GM12864 (cell line): Measurements from ENCODE around the gene CFAP141.

Experiments
- DNase-seq: peaks from one replicate; pipeline ENCODE4 v3.0.0-alpha.2; 2011; ENCODE audit warnings: low read depth
- H3K4me3 ChIP-seq: 2 replicates; pipeline ENCODE4 v1.5.1; 2011; ENCODE audit warnings: mild to moderate bottlenecking, low read depth, low read length, control low read depth
- TF ChIP-seq, protein P1 (sequence below): IDR thresholded peaks from 2 replicates; pipeline ENCODE4 v1.5.1; 2011; ENCODE audit warnings: low read depth, mild to moderate bottlenecking, moderate library complexity, low read length, control low read depth, inconsistent platforms; ENCODE audit errors: missing control alignments

CFAP141 gene

DNA sequence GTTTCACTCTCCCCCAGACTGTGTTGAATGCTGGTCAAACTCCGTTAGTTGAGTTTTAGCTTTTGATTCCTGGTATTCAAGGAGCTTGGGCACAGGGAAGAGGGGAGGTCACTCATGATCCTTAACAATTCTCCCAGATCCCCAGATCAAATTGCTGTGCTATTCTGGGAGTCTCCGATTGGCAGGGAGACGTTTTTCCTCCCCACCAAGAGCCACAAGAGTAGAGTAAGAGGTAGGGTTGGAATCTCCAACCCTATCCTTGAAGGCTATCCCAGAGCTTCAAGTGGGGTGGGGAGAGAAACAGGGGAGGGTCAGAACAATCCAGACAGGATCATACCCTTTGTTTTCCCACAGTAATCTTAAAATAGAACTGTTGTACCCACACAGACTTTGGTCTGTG lies 13.7 kb downstream of the CFAP141 start:
- DNase-seq = no peak
- no peak overlapping the region for H3K4me3 ChIP-seq
- TF ChIP-seq, protein P1, sequence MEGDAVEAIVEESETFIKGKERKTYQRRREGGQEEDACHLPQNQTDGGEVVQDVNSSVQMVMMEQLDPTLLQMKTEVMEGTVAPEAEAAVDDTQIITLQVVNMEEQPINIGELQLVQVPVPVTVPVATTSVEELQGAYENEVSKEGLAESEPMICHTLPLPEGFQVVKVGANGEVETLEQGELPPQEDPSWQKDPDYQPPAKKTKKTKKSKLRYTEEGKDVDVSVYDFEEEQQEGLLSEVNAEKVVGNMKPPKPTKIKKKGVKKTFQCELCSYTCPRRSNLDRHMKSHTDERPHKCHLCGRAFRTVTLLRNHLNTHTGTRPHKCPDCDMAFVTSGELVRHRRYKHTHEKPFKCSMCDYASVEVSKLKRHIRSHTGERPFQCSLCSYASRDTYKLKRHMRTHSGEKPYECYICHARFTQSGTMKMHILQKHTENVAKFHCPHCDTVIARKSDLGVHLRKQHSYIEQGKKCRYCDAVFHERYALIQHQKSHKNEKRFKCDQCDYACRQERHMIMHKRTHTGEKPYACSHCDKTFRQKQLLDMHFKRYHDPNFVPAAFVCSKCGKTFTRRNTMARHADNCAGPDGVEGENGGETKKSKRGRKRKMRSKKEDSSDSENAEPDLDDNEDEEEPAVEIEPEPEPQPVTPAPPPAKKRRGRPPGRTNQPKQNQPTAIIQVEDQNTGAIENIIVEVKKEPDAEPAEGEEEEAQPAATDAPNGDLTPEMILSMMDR = no peak

DNA sequence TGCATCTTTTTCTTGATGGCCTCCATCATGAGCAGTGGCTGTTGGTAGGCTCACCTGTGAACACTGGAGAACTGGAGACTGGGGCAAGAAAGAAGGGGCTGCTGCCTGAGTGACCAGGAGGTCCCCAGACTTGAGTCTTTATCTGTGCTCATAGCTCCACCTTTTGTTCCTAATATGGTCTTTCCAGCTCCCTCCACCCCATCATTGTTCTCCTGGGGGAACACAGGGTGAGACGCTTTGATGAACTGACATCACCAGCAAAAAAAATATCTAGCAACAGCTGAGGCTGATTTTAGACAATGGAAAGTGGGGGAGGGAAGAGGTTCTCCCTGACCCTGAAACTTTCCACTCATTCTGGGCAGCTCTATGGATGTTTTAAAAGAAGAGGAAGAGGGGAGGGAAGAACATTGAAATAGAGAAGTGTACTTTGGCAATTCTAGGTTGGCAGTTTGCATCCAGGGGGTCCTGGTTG lies 14.1 kb downstream of the CFAP141 start, which contains the start of gene TPM3:
TPM3 (minus strand) TSS at position 111 of the 472 bp plus-strand sequence; CDS start at position 29, 82 bp downstream.
- TF ChIP-seq, protein P1 = no peak
- H3K4me3 ChIP-seq = no peak within 1 kb of the TSS
- no peak for DNase-seq

DNA sequence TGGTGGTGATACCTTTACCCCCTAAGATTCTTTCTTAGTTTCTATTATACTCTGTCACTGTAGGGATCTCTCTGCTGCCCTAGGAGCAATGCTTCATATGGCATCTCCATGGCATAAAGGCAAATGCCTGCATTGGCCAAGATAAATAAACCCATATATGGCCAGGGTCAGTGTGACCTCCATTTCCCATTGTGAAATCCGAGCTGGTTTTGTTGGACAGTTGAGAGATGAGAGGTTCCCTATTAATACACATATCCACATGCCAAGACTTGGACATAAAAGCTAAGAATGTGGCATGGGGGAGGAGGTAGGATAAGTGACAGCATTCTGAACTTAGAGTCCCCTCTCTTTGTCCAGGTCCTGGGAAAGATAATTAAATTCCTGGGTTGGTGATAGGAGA lies 15.6 kb downstream of the CFAP141 start:
- DNase-seq = no peak
- TF ChIP-seq, protein P1 = no peak
- no peak overlapping the region for H3K4me3 ChIP-seq

DNA sequence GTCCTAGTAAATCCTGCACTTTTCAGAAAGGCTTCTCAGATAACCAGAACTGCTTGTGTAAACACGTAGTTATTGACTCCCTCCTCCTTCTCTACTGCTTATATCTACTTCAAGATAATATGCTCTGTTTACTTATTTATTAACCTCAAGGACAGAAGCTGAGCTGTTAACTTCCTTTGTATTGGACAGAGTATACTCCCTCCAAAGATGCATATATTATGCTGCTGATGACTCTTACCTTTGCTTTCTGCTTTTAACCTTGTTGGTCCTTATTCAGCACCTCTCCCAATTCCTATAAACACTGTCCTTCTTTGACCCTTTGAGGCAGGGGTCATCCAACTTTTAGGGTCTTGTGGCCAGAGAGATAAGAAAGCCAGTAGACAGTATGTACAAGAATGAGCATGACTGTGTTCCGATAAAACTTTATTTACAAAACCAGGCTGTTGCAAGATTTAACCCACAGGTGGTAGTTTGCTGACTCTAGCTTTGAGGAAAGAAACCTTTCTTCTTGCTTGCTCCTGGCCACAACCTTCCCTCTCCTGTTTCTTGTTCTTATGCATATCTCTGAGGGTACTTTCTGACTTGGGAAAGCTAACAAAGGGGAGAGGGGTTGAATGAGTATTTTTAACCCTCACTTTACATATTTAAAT lies 19.2 kb downstream of the CFAP141 start:
- no peak overlapping the region for H3K4me3 ChIP-seq
- no peak for DNase-seq
- TF ChIP-seq, protein P1 = no peak

DNA sequence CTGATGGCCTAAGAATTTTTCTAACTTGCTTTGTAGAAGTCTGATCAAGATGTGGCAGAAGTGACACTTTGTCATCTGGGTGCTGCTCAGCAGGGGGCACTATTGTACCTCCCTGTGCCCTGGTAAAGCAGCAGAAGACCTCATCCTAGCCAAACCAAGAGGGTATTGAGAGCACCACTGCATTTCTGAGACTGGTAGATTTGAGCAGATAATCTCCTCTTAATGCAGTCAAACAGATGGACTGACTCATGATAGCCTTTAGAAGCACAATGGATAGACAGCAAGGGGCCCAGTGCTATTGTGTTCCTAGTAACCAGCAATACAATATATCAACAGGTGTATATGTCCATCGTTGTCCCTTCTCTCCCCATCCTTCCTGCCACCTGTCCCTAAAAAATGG lies 20.0 kb downstream of the CFAP141 start:
- no peak overlapping the region for H3K4me3 ChIP-seq
- TF ChIP-seq, protein P1 = peak; percentile 75
- no peak for DNase-seq

DNA sequence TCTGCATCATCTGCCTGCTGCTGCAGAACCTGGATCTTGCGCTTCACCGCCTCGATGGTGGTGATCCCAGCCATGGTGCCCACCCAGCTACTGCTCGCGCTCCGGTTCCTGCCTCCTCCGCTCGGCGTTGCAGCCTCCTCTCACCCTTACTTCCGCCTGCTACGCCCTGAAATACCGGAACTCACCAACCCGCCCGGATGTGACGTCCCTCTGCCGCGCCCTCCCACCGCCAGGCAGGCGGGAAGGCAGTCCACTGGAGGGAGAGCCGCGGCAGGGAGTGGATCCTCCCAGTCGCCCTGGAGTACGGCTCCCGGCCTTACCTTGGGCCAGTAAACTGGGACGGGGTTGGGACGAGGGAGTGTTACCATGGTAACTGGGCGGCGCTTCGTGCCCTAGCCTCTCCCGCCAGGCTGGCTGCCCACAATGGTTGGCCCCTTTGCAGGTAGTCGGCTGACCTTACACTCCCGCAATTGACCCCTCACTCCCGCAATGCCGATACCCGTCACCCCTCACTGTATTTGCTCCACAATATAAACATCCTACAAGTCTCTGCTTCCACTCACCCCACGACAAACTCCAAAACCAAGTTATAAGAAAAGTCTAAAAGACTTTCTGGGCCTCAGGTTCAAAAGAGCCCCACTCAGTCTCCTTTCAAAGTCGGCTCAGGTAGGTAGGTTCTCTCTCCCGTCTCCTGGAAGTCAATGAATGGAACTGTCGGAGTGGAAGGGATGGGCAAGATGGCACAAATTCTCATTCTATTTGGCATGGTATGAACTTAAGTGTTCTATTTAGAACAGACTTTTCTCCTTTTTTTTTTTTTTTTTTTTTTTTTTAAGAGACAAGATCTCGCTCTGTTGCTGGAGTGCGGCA lies 22.9 kb downstream of the CFAP141 start:
- peak overlapping the region; percentile 91 for H3K4me3 ChIP-seq
- TF ChIP-seq, protein P1 = no peak
- DNase-seq = peak; percentile 78
